K562 (cell line): Measurements from ENCODE around the gene HELZ. TPM values are rescaled to one million over a fixed set of nuclear protein-coding genes. Genes with fewer than 3 reads are reported as not detected.

Source experiments
- BRD4 ChIP-seq: fragments of 200-600 bp; sonication (generic); IDR thresholded peaks from 2 replicates; pipeline ENCODE4 v1.6.1; 2017; ENCODE audit warnings: inconsistent platforms
- CBFA2T2 ChIP-seq: fragments of 450-650 bp; conservative IDR thresholded peaks from 2 replicates; pipeline ENCODE4 v1.6.1; 2017; ENCODE audit warnings: mild to moderate bottlenecking
- CEBPZ ChIP-seq: fragments of 150-350 bp; IDR thresholded peaks from 2 replicates; pipeline ENCODE4 v1.6.1; 2014; ENCODE audit warnings: low read depth, mild to moderate bottlenecking, low read length, borderline replicate concordance
- DLX4 ChIP-seq: fragments of 250-450 bp; sonication (Bioruptor Pico); IDR thresholded peaks from 2 replicates; pipeline ENCODE4 v1.6.1; 2021; ENCODE audit warnings: mild to moderate bottlenecking
- DNMT1 ChIP-seq: fragments of 450-650 bp; IDR thresholded peaks from 2 replicates; pipeline ENCODE4 v1.6.1; 2016; ENCODE audit warnings: antibody characterized with exemption, mild to moderate bottlenecking
- E2F5 ChIP-seq: sonication (generic); formaldehyde crosslinking; IDR thresholded peaks from 2 replicates; pipeline ENCODE4 v1.8.0; 2022; ENCODE audit warnings: mild to moderate bottlenecking, missing genetic modification reagents
- EP300 ChIP-seq: IDR thresholded peaks from 2 replicates; pipeline ENCODE4 v1.6.1; 2012; ENCODE audit warnings: low read length, improper control_type of control experiment
- ERF ChIP-seq: fragments of 450-650 bp; formaldehyde crosslinking; IDR thresholded peaks from 2 replicates; pipeline ENCODE4 v1.4.0; 2020; ENCODE audit warnings: mild to moderate bottlenecking, mixed read lengths
- HDAC8 ChIP-seq: fragments of 450-650 bp; IDR thresholded peaks from 2 replicates; pipeline ENCODE4 v1.6.1; 2016; ENCODE audit warnings: mild to moderate bottlenecking, missing genetic modification characterization, moderate library complexity, missing compliant biosample characterization
- HLTF ChIP-seq: fragments of 450-650 bp; IDR thresholded peaks from 2 replicates; pipeline ENCODE4 v1.6.1; 2016
- LCOR ChIP-seq: sonication (generic); formaldehyde crosslinking; IDR thresholded peaks from 2 replicates; pipeline ENCODE4 v1.8.0; 2022; ENCODE audit warnings: mild to moderate bottlenecking, missing genetic modification reagents
- MAX ChIP-seq: sonication (generic); formaldehyde crosslinking; IDR thresholded peaks from 2 replicates; pipeline ENCODE4 v1.9.0; 2022; ENCODE audit warnings: mild to moderate bottlenecking, missing genetic modification reagents
- MIER1 ChIP-seq: fragments of 450-650 bp; IDR thresholded peaks from 2 replicates; pipeline ENCODE4 v1.6.1; 2016; ENCODE audit warnings: antibody characterized with exemption, mild to moderate bottlenecking, low read depth
- PPARD ChIP-seq: fragments of 250-450 bp; sonication (Bioruptor Pico); IDR thresholded peaks from 2 replicates; pipeline ENCODE4 v1.8.0; 2022; ENCODE audit warnings: inconsistent platforms, mild to moderate bottlenecking, moderate library complexity
- RFX7 ChIP-seq: fragments of 250-450 bp; sonication (Bioruptor Pico); IDR thresholded peaks from 2 replicates; pipeline ENCODE4 v1.5.1; 2021; ENCODE audit warnings: mild to moderate bottlenecking
- ZBTB5 ChIP-seq: fragments of 450-650 bp; IDR thresholded peaks from 2 replicates; pipeline ENCODE4 v1.6.1; 2017; ENCODE audit warnings: antibody characterized with exemption
- ZMIZ1 ChIP-seq, 2 experiments: fragments of 150-350 bp in 1 of 2; IDR thresholded peaks; 2 replicates each; pipeline ENCODE4 v1.6.1; 2012 to 2016; ENCODE audit warnings: low read depth in 2 of 2, low read length in 2 of 2, mild to moderate bottlenecking in 1 of 2, moderate library complexity in 1 of 2
- ZNF140 ChIP-seq: fragments of 250-450 bp; sonication (Bioruptor Pico); IDR thresholded peaks from 2 replicates; pipeline ENCODE4 v1.8.0; 2021; ENCODE audit warnings: moderate library complexity, mild to moderate bottlenecking, inconsistent platforms
- ZNF324 ChIP-seq: fragments of 250-450 bp; sonication (Bioruptor Pico); IDR thresholded peaks from 2 replicates; pipeline ENCODE4 v1.4.0; 2020; ENCODE audit warnings: mild to moderate bottlenecking
- polyA plus RNA-seq, 8 experiments: library from polyadenylated mRNA; depleted of rRNA in 4 of 8; stranded (reverse) in 5 of 8; unstranded in 3 of 8; fragments of >200 nt; fragmentation: Nextera tagmentation in 2 of 8; fragmentation: Illumina TruSeq in 1 of 8; extraction: Ambion mirVana in 2 of 8; extraction: Trizol in 1 of 8; gene quantifications; 2 replicates each; pipeline versions ENCODE4 v1.2.1 to v1.2.3, GENCODE V29; 2011 to 2014; ENCODE audit warnings: inconsistent platforms in 1 of 8, missing spikeins in 1 of 8
- total RNA-seq, 7 experiments: library from RNA; depleted of rRNA in 6 of 7; stranded (reverse); fragments of >200 nt in 6 of 7; fragmentation: Illumina TruSeq in 2 of 7; extraction: Trizol in 2 of 7; gene quantifications; 2 replicates each; pipeline versions ENCODE4 v1.2.1 to v1.2.3, GENCODE V29; 2011 to 2021; ENCODE audit warnings: low replicate concordance in 1 of 7

Gene HELZ
- total and polyA plus RNA-seq, 9 of the 15 experiments (the other 6 are each of a cell fraction or from before 2014, with no cell fraction given), result 5.2 to 39.8 (median 17.3) TPM

GRCh38 chr17:67244431-67245072 lies 444 bp downstream of the HELZ start (continued):
- TF ChIP-seq CEBPZ (no peak), LCOR (no peak), ZNF140 (CRISPR knock-in tag) (no peak), E2F5 (no peak), ZBTB5 (no peak), MIER1 (no peak), HDAC8 (tag) (no peak), HLTF (no peak), ZMIZ1 (IDR thresholded peaks at IDR 0.05; ENCODE audit: low read depth in 2 of 2, low read length in 2 of 2) (no peak), RFX7 (CRISPR knock-in tag) (no peak), DLX4 (CRISPR knock-in tag) (no peak), MAX (CRISPR knock-in tag) (no peak), EP300 (no peak), DNMT1 (no peak), CBFA2T2 (no peak), BRD4 (no peak), ERF (no peak), PPARD (CRISPR knock-in tag) (no peak), ZNF324 (CRISPR knock-in tag) (no peak)
